ENCODE measurements around the gene GRPEL1. TPM values are rescaled to one million over a fixed set of nuclear protein-coding genes. Genes with fewer than 3 reads are reported as not detected.

Gene GRPEL1
- total and polyA plus RNA-seq, 2 experiments from 2014 or later = 28.3 to 56.5 TPM

- Histone ChIP-seq H2AFZ (no peak overlapping the region), H4K20me1 (ENCODE audit: insufficient read depth, poor library complexity, severe bottlenecking) (no peaks in the 10 kb centered on the region), H3K27ac (no peak overlapping the region), H3K36me3 (replicated peaks; ENCODE audit: insufficient read depth, low read depth) (no peaks in the 10 kb centered on the region), H3K79me2 (no peaks in the 10 kb centered on the region), H3K9me3 (ENCODE audit: low read depth) (no peaks in the 10 kb centered on the region), H3K4me2 (no peak overlapping the region), H3K9me2 (replicated peaks; ENCODE audit: insufficient read depth) (no peaks in the 10 kb centered on the region), H3K4me3 (no peak overlapping the region), H3K27me3 (no peaks in the 10 kb centered on the region), H3K4me1 (ENCODE audit: insufficient read depth) (peaks cover 14% of the 10 kb centered on the region)
- no peak for DNase-seq (ENCODE audit: low spot score)
- 83% methylated on average over 11 of the region's 11 CpGs for whole genome bisulfite sequencing (ENCODE audit: low lambda C conversion rate, missing lambda C conversion rate)
- TF ChIP-seq EZH2phosphoT487 (IDR thresholded peaks at IDR 0.05; ENCODE audit: low read depth, severe bottlenecking, unreplicated experiment) (no peak), CTCF (IDR thresholded peaks at IDR 0.05; ENCODE audit: poor library complexity) (no peak), EZH2 (IDR thresholded peaks at IDR 0.05; ENCODE audit: borderline replicate concordance) (no peak)
These were observed 39.5 kb upstream of the GRPEL1 start for GRCh38 chr4:7107166-7107905.

GRCh38 chr4:7105276-7105675 is 37.4 kb upstream of the GRPEL1 start:
- H3K27ac ChIP-seq = no peak overlapping the region
- no peaks in the 10 kb centered on the region for H4K20me1 ChIP-seq (ENCODE audit: insufficient read depth, poor library complexity, severe bottlenecking)
- no peak overlapping the region for H2AFZ ChIP-seq
- H3K4me2 ChIP-seq = no peak overlapping the region
- WGBS (ENCODE audit: low lambda C conversion rate, missing lambda C conversion rate) = 84% methylated on average over 15 of the region's 15 CpGs
- H3K4me3 ChIP-seq = no peak overlapping the region
- no peaks in the 10 kb centered on the region for H3K79me2 ChIP-seq
- no peak for DNase-seq (ENCODE audit: low spot score)
- H3K27me3 ChIP-seq = no peaks in the 10 kb centered on the region
- H3K9me3 ChIP-seq (ENCODE audit: low read depth) = no peaks in the 10 kb centered on the region
- H3K36me3 ChIP-seq (replicated peaks; ENCODE audit: insufficient read depth, low read depth) = no peaks in the 10 kb centered on the region
- H3K9me2 ChIP-seq (replicated peaks; ENCODE audit: insufficient read depth) = no peaks in the 10 kb centered on the region
- H3K4me1 ChIP-seq (ENCODE audit: insufficient read depth) = peaks cover 21% of the 10 kb centered on the region
- TF ChIP-seq CTCF (IDR thresholded peaks at IDR 0.05; ENCODE audit: poor library complexity) = no peak
- TF ChIP-seq EZH2phosphoT487 (IDR thresholded peaks at IDR 0.05; ENCODE audit: low read depth, severe bottlenecking, unreplicated experiment) = no peak
- TF ChIP-seq EZH2 (IDR thresholded peaks at IDR 0.05; ENCODE audit: borderline replicate concordance) = no peak

GRCh38 chr4:7104366-7105031 is 36.6 kb upstream of the GRPEL1 start:
- Histone ChIP-seq H3K4me3 (no peak overlapping the region), H3K9me3 (ENCODE audit: low read depth) (no peaks in the 10 kb centered on the region), H2AFZ (peak overlapping the region; percentile 46), H3K79me2 (no peaks in the 10 kb centered on the region), H3K27me3 (no peaks in the 10 kb centered on the region), H3K4me2 (peak overlapping the region; percentile 91), H3K27ac (peak overlapping the region; percentile 95), H3K9me2 (replicated peaks; ENCODE audit: insufficient read depth) (no peaks in the 10 kb centered on the region), H3K36me3 (replicated peaks; ENCODE audit: insufficient read depth, low read depth) (no peaks in the 10 kb centered on the region), H4K20me1 (ENCODE audit: insufficient read depth, poor library complexity, severe bottlenecking) (no peaks in the 10 kb centered on the region), H3K4me1 (ENCODE audit: insufficient read depth) (peaks cover 21% of the 10 kb centered on the region)
- no peak for TF ChIP-seq EZH2 (IDR thresholded peaks at IDR 0.05; ENCODE audit: borderline replicate concordance)
- TF ChIP-seq CTCF (IDR thresholded peaks at IDR 0.05; ENCODE audit: poor library complexity) = no peak
- no peak for TF ChIP-seq EZH2phosphoT487 (IDR thresholded peaks at IDR 0.05; ENCODE audit: low read depth, severe bottlenecking, unreplicated experiment)
- 86% methylated on average over 7 of the region's 7 CpGs for WGBS (ENCODE audit: low lambda C conversion rate, missing lambda C conversion rate)
- DNase-seq (ENCODE audit: low spot score) = no peak

Measured in hepatocyte (in vitro differentiated cells).